ENCODE measurements around the gene EEF1AKMT3.
A peak's percentile ranks its signal among the peaks of the same experiment; 100 is the strongest.
"Not testable (repeated sequence)": the region's sequence is repeated elsewhere in the genome, so short reads cannot be mapped to it uniquely, and the experiment has no call there.

EEF1AKMT3 gene

GRCh38 chr12:57811028-57811755 lies 38.8 kb downstream of the EEF1AKMT3 start:
- intact Hi-C loops (cut with DNase I) = no loop called here

GRCh38 chr12:57813111-57813970 lies 40.9 kb downstream of the EEF1AKMT3 start:
- DNase-seq = peak in 1 of 10 donors; percentile 61
- intact Hi-C loops (cut with DNase I) = no loop called here

More at GRCh38 chr12:57811028-57811755, 38.8 kb downstream of the EEF1AKMT3 start:
- peak in 1 of 10 donors; percentile 53 for DNase-seq

- peak in 1 of 10 donors; percentile 84 for DNase-seq
- intact Hi-C loops (cut with DNase I) = no loop called here
Observed at GRCh38 chr12:57813971-57814772, 41.8 kb downstream of the EEF1AKMT3 start.

- DNase-seq = peak in 1 of 10 donors; percentile 75
- intact Hi-C loops (cut with DNase I) = no loop called here
Observed at GRCh38 chr12:57815177-57816000, 43.0 kb downstream of the EEF1AKMT3 start.

- intact Hi-C loops (cut with DNase I) = no loop called here
Observed at GRCh38 chr12:57816001-57816854, 43.8 kb downstream of the EEF1AKMT3 start.

GRCh38 chr12:57816855-57817151 lies 44.4 kb downstream of the EEF1AKMT3 start:
- peak in 1 of 10 donors; percentile 43 for DNase-seq
- intact Hi-C loops (cut with DNase I) = no loop called here

More at GRCh38 chr12:57816001-57816854, 43.8 kb downstream of the EEF1AKMT3 start:
- DNase-seq = peak in 1 of 10 donors; percentile 25

GRCh38 chr12:57817261-57817989 lies 45.0 kb downstream of the EEF1AKMT3 start:
- intact Hi-C loops (cut with DNase I) = no loop called here
- DNase-seq = peak in 1 of 10 donors; percentile 49

- intact Hi-C loops (cut with DNase I) = not testable (repeated sequence)
- peak in 1 of 10 donors; percentile 57 for DNase-seq
Observed at GRCh38 chr12:57817990-57818331, 45.5 kb downstream of the EEF1AKMT3 start.

GRCh38 chr12:57820119-57820518 lies 47.7 kb downstream of the EEF1AKMT3 start:
- intact Hi-C loops (cut with DNase I) = not testable (repeated sequence)
- peak in 1 of 10 donors; percentile 30 for DNase-seq

GRCh38 chr12:57821015-57821414 lies 48.6 kb downstream of the EEF1AKMT3 start:
- intact Hi-C loops (cut with DNase I) = not testable (repeated sequence)
- DNase-seq = peak in 1 of 10 donors; percentile 53

- intact Hi-C loops (cut with DNase I) = no loop called here
- DNase-seq = peak in 1 of 10 donors; percentile 65
Observed at GRCh38 chr12:57821474-57822214, 49.2 kb downstream of the EEF1AKMT3 start.

- peak in 1 of 10 donors; percentile 27 for DNase-seq
- intact Hi-C loops (cut with DNase I) = no loop called here
Observed at GRCh38 chr12:57822392-57823130, 50.1 kb downstream of the EEF1AKMT3 start.

- peak in 1 of 10 donors; percentile 51 for DNase-seq
- intact Hi-C loops (cut with DNase I) = no loop called here
Observed at GRCh38 chr12:57823131-57823907, 50.9 kb downstream of the EEF1AKMT3 start.

- peak in 1 of 10 donors; percentile 62 for DNase-seq
- intact Hi-C loops (cut with DNase I) = no loop called here
Observed at GRCh38 chr12:57823908-57824640, 51.7 kb downstream of the EEF1AKMT3 start.

GRCh38 chr12:57825451-57825850 lies 53.0 kb downstream of the EEF1AKMT3 start:
- intact Hi-C loops (cut with DNase I) = no loop called here
- peak in 1 of 10 donors; percentile 60 for DNase-seq

Data from posterior cingulate gyrus (tissue), 11 donors.